Adipose tissue (tissue), 3 donors: Measurements from ENCODE around the gene PCGF3. TPM values are rescaled to one million over a fixed set of nuclear protein-coding genes. Genes with fewer than 3 reads are reported as not detected.

Experiments used
- H3K27ac ChIP-seq: one replicate; pipeline ENCODE4 v1.5.1; 2013; ENCODE audit warnings: low read depth, low read length
- WGBS, 3 donors: extraction: QIAGEN DNeasy Blood & Tissue Kit; methylation state at CpG; one replicate each; pipeline ENCODE4 v1.1.7; 2013; 5-methylcytosine and 5-hydroxymethylcytosine counted together
- polyA plus RNA-seq, 3 donors: library from polyadenylated mRNA; stranded (reverse); fragments of 200-250 nt; gene quantifications; one replicate each; pipeline ENCODE4 v1.2.3, GENCODE V29; 2013
- donor health status: healthy with polysubstance abuse.
- donor health status: Bipolar disorder and iron deficiency.
- donor health status: healthy.

Gene PCGF3
- polyA plus RNA-seq: 10 to 100 TPM; 15.8 to 38.9 (median 26.6) TPM

- 2 to 3% (median 3%) methylated on average over 60 to 82 of the region's 82 CpGs for WGBS, 3 donors
- H3K27ac ChIP-seq: no peak within 1 kb of the TSS
Observed at GRCh38 chr4:705278-706082, at the start of gene PCGF3. PCGF3 (plus strand) TSS chr4:705832; CDS start chr4:733681, 27,849 bp downstream.

GRCh38 chr4:656436-657337 lies 48.9 kb upstream of the PCGF3 start:
- no peak overlapping the region for H3K27ac ChIP-seq
- WGBS, 3 donors: 70 to 77% (median 72%) methylated on average over 52 to 58 of the region's 58 CpGs

- H3K27ac ChIP-seq: no peak overlapping the region
- 76 to 82% (median 78%) methylated on average over 18 to 23 of the region's 23 CpGs for WGBS, 3 donors
Observed at GRCh38 chr4:657338-657833, 48.2 kb upstream of the PCGF3 start.

- 76 to 88% (median 85%) methylated on average over 24 to 27 of the region's 27 CpGs for WGBS, 3 donors
- no peak overlapping the region for H3K27ac ChIP-seq
Observed at GRCh38 chr4:657834-658667, 47.6 kb upstream of the PCGF3 start.

- H3K27ac ChIP-seq: no peak overlapping the region
- 86 to 93% (median 91%) methylated on average over 32 of the region's 32 CpGs for WGBS, 3 donors
Observed at GRCh38 chr4:658681-659667, 46.7 kb upstream of the PCGF3 start.

GRCh38 chr4:659851-660250 lies 45.8 kb upstream of the PCGF3 start:
- 90 to 94% (median 92%) methylated on average over 8 of the region's 8 CpGs for WGBS, 3 donors
- no peak overlapping the region for H3K27ac ChIP-seq

- H3K27ac ChIP-seq: no peak overlapping the region
- WGBS, 3 donors: 91 to 94% (median 93%) methylated on average over 10 of the region's 10 CpGs
Observed at GRCh38 chr4:660401-660800, 45.2 kb upstream of the PCGF3 start.

GRCh38 chr4:661231-661630 lies 44.4 kb upstream of the PCGF3 start:
- no peak overlapping the region for H3K27ac ChIP-seq
- 85 to 92% (median 86%) methylated on average over 3 of the region's 3 CpGs for WGBS, 3 donors

- no peak overlapping the region for H3K27ac ChIP-seq
- WGBS, 3 donors: 95 to 99% (median 97%) methylated on average over 42 of the region's 42 CpGs
Observed at GRCh38 chr4:661881-662761, 43.5 kb upstream of the PCGF3 start.

- H3K27ac ChIP-seq: no peak overlapping the region
Observed at GRCh38 chr4:663046-663437, 42.6 kb upstream of the PCGF3 start.

GRCh38 chr4:663438-664428 lies 41.9 kb upstream of the PCGF3 start:
- no peak overlapping the region for H3K27ac ChIP-seq
- 1 to 4% (median 2%) methylated on average over 48 to 80 of the region's 80 CpGs for WGBS, 3 donors

More at GRCh38 chr4:663046-663437, 42.6 kb upstream of the PCGF3 start:
- WGBS, 3 donors: 30 to 49% (median 48%) methylated on average over 20 of the region's 20 CpGs

GRCh38 chr4:664713-665231 lies 40.9 kb upstream of the PCGF3 start:
- H3K27ac ChIP-seq: no peak overlapping the region
- WGBS, 3 donors: 96 to 97% (median 96%) methylated on average over 24 of the region's 24 CpGs

- 88 to 91% (median 90%) methylated on average over 11 to 12 of the region's 12 CpGs for WGBS, 3 donors
- no peak overlapping the region for H3K27ac ChIP-seq
Observed at GRCh38 chr4:665381-665750, 40.3 kb upstream of the PCGF3 start.

GRCh38 chr4:665751-666435 lies 39.7 kb upstream of the PCGF3 start:
- H3K27ac ChIP-seq: no peak overlapping the region
- WGBS, 3 donors: 68 to 72% (median 72%) methylated on average over 19 to 22 of the region's 22 CpGs
